ENCODE data around the gene FHIT.

DNA sequence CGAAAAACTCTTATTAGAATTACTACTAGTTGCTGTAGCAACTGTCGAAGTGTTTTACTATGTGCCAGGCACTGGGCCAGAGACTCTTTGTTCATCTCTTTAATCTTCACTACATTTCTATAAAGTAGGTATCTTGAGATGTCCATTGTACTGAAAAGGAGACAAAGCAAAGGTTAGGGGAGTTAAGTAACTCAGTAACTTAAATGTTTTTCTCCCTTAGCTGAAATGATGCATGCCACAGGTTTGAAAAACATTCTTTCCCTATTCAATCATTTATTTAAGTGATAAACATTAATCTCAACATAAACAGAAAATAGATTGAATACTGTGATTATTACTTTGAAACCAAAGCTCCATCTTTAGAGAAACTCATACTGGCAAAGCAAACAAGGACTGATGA is 776.2 kb downstream of the FHIT start:
- no peak for TF ChIP-seq TAF1 (IDR thresholded peaks at IDR 0.05; ENCODE audit: borderline replicate concordance, low read depth, low read length)
- no peak for TF ChIP-seq POLR2A (IDR thresholded peaks at IDR 0.05; ENCODE audit: low read depth, low read length)
- TF ChIP-seq POLR2AphosphoS5 (IDR thresholded peaks at IDR 0.05; ENCODE audit: low read depth, low read length): no peak

Data from GM12892 (cell line).